Natural killer cell treated with Interleukin-12 subunit alpha and Interleukin-12 subunit beta and Interleukin-15 and Interleukin-18, amount 100 ng/mL, for 72 hours (primary cell): ENCODE measurements around the gene ACAD10. TPM values are rescaled to one million over a fixed set of nuclear protein-coding genes. Genes with fewer than 3 reads are reported as not detected.
A peak's percentile ranks its signal among the peaks of the same experiment; 100 is the strongest.
"Not testable (repeated sequence)": the region's sequence is repeated elsewhere in the genome, so short reads cannot be mapped to it uniquely, and the experiment has no call there.

ENCODE experiments used
- ATAC-seq, 2 donors: fragments of 150-1000 bp; cut with Tn5 transposase in 1 of 2; sonication (Bioruptor Pico), chemical (Tn5 transposase) in 1 of 2; 2 replicates each; pipeline ENCODE4 v1.10.0; 2021
- DNase-seq: peaks from one replicate; pipeline ENCODE4 v3.0.0; 2022; ENCODE audit warnings: low spot score
- H3K27ac Mint-ChIP-seq, 2 donors: 1 replicate in 1 of 2; 2 replicates in 1 of 2; pipeline ENCODE4 v1.8.0; 2022; ENCODE audit warnings: mixed read lengths in 2 of 2, mild to moderate bottlenecking in 1 of 2, moderate library complexity in 1 of 2
- H3K27me3 Mint-ChIP-seq, 2 donors: 1 replicate in 1 of 2; 2 replicates in 1 of 2; pipeline ENCODE4 v1.8.0; 2022; ENCODE audit warnings: mixed read lengths in 2 of 2
- H3K36me3 Mint-ChIP-seq: one replicate; pipeline ENCODE4 v1.8.0; 2022; ENCODE audit warnings: mixed read lengths
- H3K4me1 Mint-ChIP-seq, 2 donors: 1 replicate in 1 of 2; 2 replicates in 1 of 2; pipeline ENCODE4 v1.8.0; 2022; ENCODE audit warnings: low read depth in 2 of 2, mixed read lengths in 2 of 2, mild to moderate bottlenecking in 1 of 2
- H3K4me3 Mint-ChIP-seq: one replicate; pipeline ENCODE4 v1.8.0; 2022; ENCODE audit warnings: mixed read lengths
- H3K9me3 Mint-ChIP-seq: 2 replicates; pipeline ENCODE4 v1.8.0; 2022; ENCODE audit warnings: mixed read lengths
- total RNA-seq, 2 donors: library from RNA; stranded (reverse); gene quantifications; one replicate each; pipeline ENCODE4 v1.2.3, GENCODE V29; 2022

The ACAD10 gene
- total RNA-seq, 2 donors from 2014 or later = 28.4 to 40.8 TPM

- H3K27ac Mint-ChIP-seq = no peak overlapping the region
- no peak overlapping the region for H3K4me3 Mint-ChIP-seq
- no peak for DNase-seq
Measured at GRCh38 chr12:111748151-111748672, 62.4 kb downstream of the ACAD10 start.

GRCh38 chr12:111748867-111749266 is 63.0 kb downstream of the ACAD10 start:
- ATAC-seq = no peak
- H3K27me3 Mint-ChIP-seq = no peaks in the 10 kb centered on the region
- no peaks in the 10 kb centered on the region for H3K9me3 Mint-ChIP-seq
- no peaks in the 10 kb centered on the region for H3K4me1 Mint-ChIP-seq
- no peak for DNase-seq
- no peak overlapping the region for H3K27ac Mint-ChIP-seq
- no peaks in the 10 kb centered on the region for H3K36me3 Mint-ChIP-seq
- no peak overlapping the region for H3K4me3 Mint-ChIP-seq

More at GRCh38 chr12:111748151-111748672, 62.4 kb downstream of the ACAD10 start:
- H3K27me3 Mint-ChIP-seq = no peaks in the 10 kb centered on the region
- no peaks in the 10 kb centered on the region for H3K4me1 Mint-ChIP-seq
- no peaks in the 10 kb centered on the region for H3K36me3 Mint-ChIP-seq
- no peaks in the 10 kb centered on the region for H3K9me3 Mint-ChIP-seq
- ATAC-seq = no peak

GRCh38 chr12:111749391-111749790 is 63.5 kb downstream of the ACAD10 start:
- H3K9me3 Mint-ChIP-seq = no peaks in the 10 kb centered on the region
- H3K36me3 Mint-ChIP-seq = no peaks in the 10 kb centered on the region
- no peaks in the 10 kb centered on the region for H3K4me1 Mint-ChIP-seq
- DNase-seq = no peak
- H3K4me3 Mint-ChIP-seq = no peak overlapping the region
- no peaks in the 10 kb centered on the region for H3K27me3 Mint-ChIP-seq
- no peak overlapping the region for H3K27ac Mint-ChIP-seq
- ATAC-seq = no peak

GRCh38 chr12:111753144-111753881 is 67.5 kb downstream of the ACAD10 start:
- H3K4me1 Mint-ChIP-seq = no peaks in the 10 kb centered on the region
- DNase-seq (no peak), ATAC-seq (peak in 1 of 2 donors; percentile 36)
- H3K4me3 Mint-ChIP-seq = no peak overlapping the region
- H3K36me3 Mint-ChIP-seq = no peaks in the 10 kb centered on the region
- no peak overlapping the region for H3K27ac Mint-ChIP-seq
- no peaks in the 10 kb centered on the region for H3K9me3 Mint-ChIP-seq
- H3K27me3 Mint-ChIP-seq = no peaks in the 10 kb centered on the region

- Mint-ChIP-seq H3K9me3 (no peaks in the 10 kb centered on the region), H3K27ac (no peak overlapping the region), H3K4me1 (no peaks in the 10 kb centered on the region), H3K27me3 (no peaks in the 10 kb centered on the region), H3K36me3 (no peaks in the 10 kb centered on the region), H3K4me3 (no peak overlapping the region)
- DNase-seq (no peak), ATAC-seq (no peak)
Measured at GRCh38 chr12:111754671-111755070, 68.8 kb downstream of the ACAD10 start.

GRCh38 chr12:111756196-111756595 is 70.3 kb downstream of the ACAD10 start:
- H3K36me3 Mint-ChIP-seq = no peaks in the 10 kb centered on the region
- H3K27me3 Mint-ChIP-seq = no peaks in the 10 kb centered on the region
- no peaks in the 10 kb centered on the region for H3K4me1 Mint-ChIP-seq
- no peak overlapping the region for H3K27ac Mint-ChIP-seq
- H3K9me3 Mint-ChIP-seq = no peaks in the 10 kb centered on the region
- H3K4me3 Mint-ChIP-seq = no peak overlapping the region
- no peak for ATAC-seq
- DNase-seq = no peak

GRCh38 chr12:111756681-111757080 is 70.8 kb downstream of the ACAD10 start:
- Mint-ChIP-seq H3K27me3 (peaks cover 1 to 2% of the 10 kb centered on the region in 2 donors), H3K4me3 (no peak overlapping the region), H3K9me3 (no peaks in the 10 kb centered on the region), H3K36me3 (no peaks in the 10 kb centered on the region), H3K27ac (no peak overlapping the region), H3K4me1 (no peaks in the 10 kb centered on the region)
- no peak for DNase-seq
- no peak for ATAC-seq

- DNase-seq (no peak), ATAC-seq (no peak)
- H3K27me3 Mint-ChIP-seq = peaks cover 7 to 10% of the 10 kb centered on the region in 2 donors
- no peaks in the 10 kb centered on the region for H3K36me3 Mint-ChIP-seq
- no peaks in the 10 kb centered on the region for H3K9me3 Mint-ChIP-seq
- H3K4me3 Mint-ChIP-seq = no peak overlapping the region
- H3K4me1 Mint-ChIP-seq = no peaks in the 10 kb centered on the region
- H3K27ac Mint-ChIP-seq = no peak overlapping the region
Measured at GRCh38 chr12:111757361-111758119, 71.7 kb downstream of the ACAD10 start.

GRCh38 chr12:111758120-111758561 is 72.3 kb downstream of the ACAD10 start:
- Mint-ChIP-seq H3K27me3 (peaks cover 11 to 16% of the 10 kb centered on the region in 2 donors), H3K4me3 (no peak overlapping the region)

GRCh38 chr12:111759271-111759670 is 73.4 kb downstream of the ACAD10 start:
- DNase-seq = peak; percentile 13

More at GRCh38 chr12:111758120-111758561, 72.3 kb downstream of the ACAD10 start:
- H3K9me3 Mint-ChIP-seq = no peaks in the 10 kb centered on the region
- ATAC-seq = no peak
- no peaks in the 10 kb centered on the region for H3K36me3 Mint-ChIP-seq
- no peak overlapping the region for H3K27ac Mint-ChIP-seq
- H3K4me1 Mint-ChIP-seq = no peaks in the 10 kb centered on the region
- no peak for DNase-seq

GRCh38 chr12:111759991-111760390 is 74.1 kb downstream of the ACAD10 start:
- Mint-ChIP-seq H3K4me1 (no peaks in the 10 kb centered on the region), H3K36me3 (no peaks in the 10 kb centered on the region), H3K27me3 (peaks cover 22 to 31% of the 10 kb centered on the region in 2 donors), H3K4me3 (no peak overlapping the region), H3K27ac (no peak overlapping the region), H3K9me3 (no peaks in the 10 kb centered on the region)
- ATAC-seq = no peak
- DNase-seq = no peak

More at GRCh38 chr12:111759271-111759670, 73.4 kb downstream of the ACAD10 start:
- Mint-ChIP-seq H3K4me3 (no peak overlapping the region), H3K36me3 (no peaks in the 10 kb centered on the region), H3K27me3 (peaks cover 20 to 27% of the 10 kb centered on the region in 2 donors), H3K9me3 (no peaks in the 10 kb centered on the region), H3K4me1 (no peaks in the 10 kb centered on the region), H3K27ac (no peak overlapping the region)
- no peak for ATAC-seq

GRCh38 chr12:111761099-111761498 is 75.2 kb downstream of the ACAD10 start:
- H3K36me3 Mint-ChIP-seq = no peaks in the 10 kb centered on the region
- no peak for DNase-seq
- H3K27me3 Mint-ChIP-seq = peaks cover 22 to 34% of the 10 kb centered on the region in 2 donors
- H3K27ac Mint-ChIP-seq = no peak overlapping the region
- H3K9me3 Mint-ChIP-seq = no peaks in the 10 kb centered on the region
- no peak for ATAC-seq
- peaks cover under 1 to 1% of the 10 kb centered on the region in 2 donors for H3K4me1 Mint-ChIP-seq
- no peak overlapping the region for H3K4me3 Mint-ChIP-seq

GRCh38 chr12:111761706-111762105 is 75.9 kb downstream of the ACAD10 start:
- H3K27me3 Mint-ChIP-seq = peaks cover 26 to 39% of the 10 kb centered on the region in 2 donors
- H3K9me3 Mint-ChIP-seq = no peaks in the 10 kb centered on the region
- ATAC-seq = no peak
- H3K27ac Mint-ChIP-seq = no peak overlapping the region
- no peaks in the 10 kb centered on the region for H3K36me3 Mint-ChIP-seq
- peaks cover 5 to 6% of the 10 kb centered on the region in 2 donors for H3K4me1 Mint-ChIP-seq
- H3K4me3 Mint-ChIP-seq = no peak overlapping the region
- no peak for DNase-seq

- H3K27me3 Mint-ChIP-seq = peaks cover 37 to 51% of the 10 kb centered on the region in 2 donors
- not testable (repeated sequence) for H3K36me3 Mint-ChIP-seq, DNase-seq, H3K4me3 Mint-ChIP-seq, H3K9me3 Mint-ChIP-seq, H3K27ac Mint-ChIP-seq, ATAC-seq
- H3K4me1 Mint-ChIP-seq = peaks cover 11 to 16% of the 10 kb centered on the region in 2 donors
Measured at GRCh38 chr12:111763552-111763951, 77.7 kb downstream of the ACAD10 start.
